ENCODE data around the gene CDCA7L. TPM values are rescaled to one million over a fixed set of nuclear protein-coding genes. Genes with fewer than 3 reads are reported as not detected.

The CDCA7L gene
- total and polyA plus RNA-seq, 11 donors = 15.6 to 53.4 (median 34.6) TPM

DNA sequence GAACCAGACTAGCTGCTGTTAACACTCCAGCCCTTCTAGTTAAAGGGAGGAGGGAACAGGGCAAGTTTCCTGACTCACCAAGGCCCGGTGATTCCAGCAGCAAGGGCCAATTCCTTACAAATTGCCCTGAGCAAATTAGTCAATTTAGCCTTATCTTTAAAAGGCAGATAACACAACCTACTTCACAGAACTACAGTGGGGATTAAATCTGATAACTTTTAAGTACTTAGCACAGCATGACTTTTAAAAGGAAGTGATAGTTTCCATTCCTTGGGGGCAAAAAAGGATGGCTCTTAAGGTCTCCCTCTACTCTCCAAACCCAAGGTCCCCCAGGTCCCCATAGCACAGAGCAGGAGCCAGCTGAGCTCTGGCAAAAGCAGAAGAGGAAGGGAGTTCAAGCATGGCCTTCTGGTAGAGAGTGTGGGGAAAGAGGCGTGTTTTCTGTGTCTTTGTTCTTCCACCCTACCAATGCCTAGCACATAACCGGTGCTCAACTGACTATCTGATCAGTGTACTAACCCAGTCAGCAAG lies 4.0 kb downstream of the CDCA7L start:
- Histone ChIP-seq H3K27me3 (no peaks in the 10 kb centered on the region), H3K4me3 (no peak overlapping the region), H3K4me1 (peaks cover 0 to 59% (median 23%) of the 10 kb centered on the region in 12 donors), H3K36me3 (no peaks in the 10 kb centered on the region), H3K27ac (peak overlapping the region; percentile 2 to 88 (median 47)), H3K9me3 (peaks cover 0 to 8% (median 0%) of the 10 kb centered on the region in 12 donors)
- intact Hi-C loops (cut with DNase I) = loop anchor here in 1 of 10 donors (10.0 kb wide), 1 partner anchor 47 kb away; no protein-coding TSS in a partner anchor
- DNase-seq (no peak), ATAC-seq (no peak)
- TF ChIP-seq POLR2A (IDR thresholded peaks at IDR 0.05) = no peak
- TF ChIP-seq, protein P1, sequence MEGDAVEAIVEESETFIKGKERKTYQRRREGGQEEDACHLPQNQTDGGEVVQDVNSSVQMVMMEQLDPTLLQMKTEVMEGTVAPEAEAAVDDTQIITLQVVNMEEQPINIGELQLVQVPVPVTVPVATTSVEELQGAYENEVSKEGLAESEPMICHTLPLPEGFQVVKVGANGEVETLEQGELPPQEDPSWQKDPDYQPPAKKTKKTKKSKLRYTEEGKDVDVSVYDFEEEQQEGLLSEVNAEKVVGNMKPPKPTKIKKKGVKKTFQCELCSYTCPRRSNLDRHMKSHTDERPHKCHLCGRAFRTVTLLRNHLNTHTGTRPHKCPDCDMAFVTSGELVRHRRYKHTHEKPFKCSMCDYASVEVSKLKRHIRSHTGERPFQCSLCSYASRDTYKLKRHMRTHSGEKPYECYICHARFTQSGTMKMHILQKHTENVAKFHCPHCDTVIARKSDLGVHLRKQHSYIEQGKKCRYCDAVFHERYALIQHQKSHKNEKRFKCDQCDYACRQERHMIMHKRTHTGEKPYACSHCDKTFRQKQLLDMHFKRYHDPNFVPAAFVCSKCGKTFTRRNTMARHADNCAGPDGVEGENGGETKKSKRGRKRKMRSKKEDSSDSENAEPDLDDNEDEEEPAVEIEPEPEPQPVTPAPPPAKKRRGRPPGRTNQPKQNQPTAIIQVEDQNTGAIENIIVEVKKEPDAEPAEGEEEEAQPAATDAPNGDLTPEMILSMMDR (IDR thresholded peaks at IDR 0.05) = no peak
- WGBS, 4 donors = 39 to 57% (median 47%) methylated on average over 3 of the region's 3 CpGs

DNA sequence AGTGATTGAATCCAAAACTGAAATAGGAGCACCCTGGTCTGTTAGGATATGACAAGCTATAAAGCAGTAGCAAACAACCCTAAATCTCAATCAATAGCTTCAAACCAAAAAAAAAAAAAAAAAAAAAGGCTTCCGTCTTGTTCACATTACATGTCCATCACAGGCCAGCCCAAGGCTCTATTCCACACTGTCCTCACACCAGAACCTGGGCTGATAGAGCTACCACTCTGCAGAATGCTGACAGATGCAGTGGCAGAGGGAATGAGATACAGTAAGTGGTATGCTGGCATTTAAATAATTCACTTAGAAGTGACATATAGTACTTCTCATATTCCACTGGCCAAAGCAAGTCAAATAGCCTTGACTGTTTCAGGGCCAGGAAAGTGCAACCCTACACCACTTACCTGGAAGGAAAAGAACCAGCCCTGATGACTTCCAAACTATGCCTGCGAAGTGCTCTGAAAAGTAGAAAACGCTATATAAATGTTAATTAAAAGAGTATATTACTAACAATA lies 5.8 kb downstream of the CDCA7L start:
- TF ChIP-seq POLR2A (IDR thresholded peaks at IDR 0.05) = no peak
- TF ChIP-seq, protein P1 (IDR thresholded peaks at IDR 0.05) = no peak
- Histone ChIP-seq H3K9me3 (peaks cover 0 to 10% (median 0%) of the 10 kb centered on the region in 12 donors), H3K27ac (peak overlapping the region in 10 of 12 donors; percentile 1 to 58 (median 36)), H3K36me3 (no peaks in the 10 kb centered on the region), H3K4me1 (peaks cover 0 to 54% (median 17%) of the 10 kb centered on the region in 12 donors), H3K4me3 (no peak overlapping the region), H3K27me3 (no peaks in the 10 kb centered on the region)
- ATAC-seq (peak in 2 of 4 donors; percentile 23 to 33), DNase-seq (no peak)
- 76 to 80% (median 79%) methylated on average over 3 of the region's 3 CpGs for WGBS, 4 donors
- intact Hi-C loops (cut with DNase I) = loop anchor here in 1 of 10 donors (10.0 kb wide), 1 partner anchor 45 kb away; no protein-coding TSS in a partner anchor

DNA sequence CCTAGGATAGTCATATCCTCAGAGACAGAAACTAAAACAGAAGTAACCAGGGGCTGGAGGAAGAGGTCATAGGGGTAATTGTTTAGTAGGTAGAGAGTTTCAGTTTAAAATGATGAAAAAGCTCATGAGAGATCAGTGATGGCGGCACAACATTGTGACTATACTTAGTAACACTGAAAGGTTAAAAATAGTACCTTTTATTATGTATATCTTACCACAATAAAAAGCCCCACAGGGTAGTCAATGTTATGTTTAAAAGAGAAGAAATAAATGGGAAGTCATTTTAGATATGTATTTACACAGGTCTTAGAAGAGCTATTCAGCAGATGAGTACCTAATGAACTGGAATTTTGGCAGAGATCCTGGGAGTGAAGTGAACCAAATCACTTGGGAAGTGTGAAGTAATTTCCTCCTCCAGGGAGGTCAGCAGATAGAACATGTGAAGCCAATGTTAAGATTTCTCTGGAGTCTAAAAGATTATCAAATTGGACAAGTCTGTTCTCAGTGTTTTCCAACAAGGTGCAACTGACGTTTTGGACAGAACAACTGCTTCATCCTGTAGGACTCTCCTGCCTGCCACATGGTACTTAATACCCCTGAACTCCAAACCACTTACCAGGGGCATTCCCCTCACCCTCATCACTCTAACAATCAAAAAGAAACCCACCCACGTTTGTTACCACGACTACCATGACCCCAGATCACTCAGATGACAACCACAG lies 6.4 kb downstream of the CDCA7L start:
- peaks cover 0 to 10% (median 0%) of the 10 kb centered on the region in 12 donors for H3K9me3 ChIP-seq
- peaks cover 0 to 49% (median 15%) of the 10 kb centered on the region in 12 donors for H3K4me1 ChIP-seq
- intact Hi-C loops (cut with DNase I) = no loop called here
- H3K36me3 ChIP-seq = no peaks in the 10 kb centered on the region
- ATAC-seq = peak in 3 of 4 donors; percentile 14 to 47 (median 28)
- DNase-seq = no peak
- WGBS, 4 donors = 14 to 28% (median 19%) methylated on average over 4 of the region's 4 CpGs
- peak overlapping the region in 11 of 12 donors; percentile 15 to 58 (median 37) for H3K27ac ChIP-seq
- TF ChIP-seq POLR2A (IDR thresholded peaks at IDR 0.05) = no peak
- TF ChIP-seq, protein P1 (IDR thresholded peaks at IDR 0.05) = no peak
- no peak overlapping the region for H3K4me3 ChIP-seq
- H3K27me3 ChIP-seq = no peaks in the 10 kb centered on the region

DNA sequence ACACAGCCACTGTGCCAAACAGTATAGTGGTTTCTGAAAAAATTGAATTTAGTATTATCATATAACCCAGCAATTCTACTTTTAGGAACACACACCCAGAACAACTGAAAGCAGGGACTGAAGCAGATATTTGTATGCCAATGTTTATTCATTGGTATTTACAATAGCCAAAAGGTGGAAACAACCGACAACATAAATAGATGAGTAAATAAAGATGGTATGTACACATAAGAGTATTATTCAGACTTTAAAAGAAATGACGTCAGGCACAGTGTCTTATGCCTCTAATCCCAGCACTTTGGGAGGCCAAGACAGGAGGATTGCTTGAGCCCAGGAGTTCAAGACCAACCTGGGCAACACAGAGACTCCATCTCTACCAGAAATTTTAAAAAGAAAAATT lies 7.2 kb downstream of the CDCA7L start:
- Histone ChIP-seq H3K4me3 (no peak overlapping the region), H3K9me3 (peaks cover 0 to 10% (median 0%) of the 10 kb centered on the region in 12 donors), H3K4me1 (peaks cover 0 to 41% (median 15%) of the 10 kb centered on the region in 12 donors), H3K27ac (peak overlapping the region in 8 of 12 donors; percentile 27 to 58 (median 54)), H3K36me3 (no peaks in the 10 kb centered on the region), H3K27me3 (no peaks in the 10 kb centered on the region)
- DNase-seq (no peak), ATAC-seq (no peak)
- intact Hi-C loops (cut with DNase I) = no loop called here
- TF ChIP-seq POLR2A (IDR thresholded peaks at IDR 0.05) = no peak
- TF ChIP-seq, protein P1 (IDR thresholded peaks at IDR 0.05) = no peak
- 79 to 90% (median 85%) methylated on average over 2 of the region's 2 CpGs for WGBS, 4 donors
